ENCODE results near the gene ELMO1. TPM values are rescaled to one million over a fixed set of nuclear protein-coding genes. Genes with fewer than 3 reads are reported as not detected.

The ELMO1 gene
- total and polyA plus RNA-seq, 12 donors: 7.5 to 46.8 (median 14.9) TPM

- TF ChIP-seq CTCF (IDR thresholded peaks at IDR 0.05): no peak
- TF ChIP-seq POLR2A (IDR thresholded peaks at IDR 0.05): no peak
- Histone ChIP-seq H3K4me1 (replicated peaks in 1 of 2) (no peaks in the 10 kb centered on the region), H3K27me3 (no peaks in the 10 kb centered on the region), H3K27ac (no peak overlapping the region), H3K9me3 (replicated peaks in 1 of 3) (no peaks in the 10 kb centered on the region), H3K4me3 (no peak overlapping the region), H3K36me3 (replicated peaks in 1 of 2) (no peaks in the 10 kb centered on the region)
- intact Hi-C loops (cut with DNase I): no loop called here
- no peak for DNase-seq
- WGBS, 4 donors: 63 to 77% (median 64%) methylated on average over 2 of the region's 2 CpGs
Observed at GRCh38 chr7:36806891-36807290, 641.8 kb downstream of the ELMO1 start.

MicroRNA genes within 50 kb of the gene (microRNA counts, 767-probe panel; counts per million panel counts)
- microRNA hsa-miR-1200: 0 counts per million in 2 donors

Small RNA genes within 50 kb of the gene (microRNA-seq; reads per million reads assigned to microRNA genes)
- 0 reads per million in 3 donors for gene MIR1200

Small RNA genes within 50 kb of the gene (small RNA-seq; reads per million reads assigned to genes)
- gene MIR1200 (0 reads per million in 2 donors), gene RF00019 (0 reads per million in 2 donors), gene RF00432 (0 reads per million in 2 donors), gene RNU6-565P (0 reads per million in 2 donors)

Other genes starting within 250 kb of the ELMO1 start
- gene GPR141, start 234.9 kb upstream of the ELMO1 start, total RNA-seq: 1 to 10 TPM in 3 of 9 donors, under 1 TPM in 5, not detected in 1; 0.17 to 2.2 (median 0.95) TPM
- under 1 TPM in 1 of 3 donors, not detected in 2; 0.24 TPM for gene GPR141, start 234.9 kb upstream of the ELMO1 start, polyA plus RNA-seq

Measured in adrenal gland (tissue), 12 donors.